ENCODE data around the gene INSYN2A. TPM values are rescaled to one million over a fixed set of nuclear protein-coding genes. Genes with fewer than 3 reads are reported as not detected.

INSYN2A gene
- total and polyA plus RNA-seq, 2 donors from 2014 or later, result 0.28 TPM; not detected in 1

DNA sequence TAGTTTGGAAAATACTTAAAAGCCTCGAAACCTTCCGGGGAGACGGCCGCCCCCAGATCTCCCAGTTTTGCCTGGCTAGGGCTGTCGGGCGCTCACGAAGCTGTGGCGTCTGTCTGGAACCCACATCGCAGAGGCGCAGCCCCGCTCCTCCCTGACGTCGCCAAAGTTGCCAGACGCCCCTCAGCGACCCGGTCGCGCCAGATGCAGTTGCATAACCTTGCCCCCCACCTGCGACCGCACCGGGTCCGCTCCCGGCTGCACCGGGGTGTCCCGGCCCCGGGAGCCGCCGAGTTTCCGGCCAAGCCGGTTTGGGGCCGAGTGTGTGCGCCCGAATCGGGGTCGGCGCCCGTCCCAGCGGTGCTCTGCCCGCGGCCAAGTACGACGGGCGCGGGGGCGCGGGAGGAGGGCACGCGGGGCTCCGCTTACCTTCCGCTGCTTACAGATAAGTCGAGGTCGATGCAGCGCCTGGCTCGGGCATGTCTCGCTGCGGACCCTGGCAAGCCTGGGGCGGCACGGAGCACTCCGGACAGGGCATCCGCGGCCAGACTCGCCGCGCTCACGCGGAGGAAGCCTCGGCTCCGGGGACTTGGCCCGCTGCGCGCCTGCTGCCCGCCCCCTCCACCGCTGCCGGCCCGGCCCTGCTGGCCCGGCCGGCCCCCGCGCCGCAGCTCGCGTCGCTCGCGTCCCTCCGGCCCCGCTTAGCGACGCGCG, 665 bp downstream of the INSYN2A start:
- Histone ChIP-seq H3K27me3 (ENCODE audit: control insufficient read depth, insufficient read depth, low read length) (no peaks in the 10 kb centered on the region), H3K4me1 (ENCODE audit: control insufficient read depth in 2 of 3, insufficient read depth in 2 of 3, low read depth in 1 of 3, low read length in 3 of 3) (peaks cover 0 to 10% (median 0%) of the 10 kb centered on the region in 3 donors), H3K9me3 (ENCODE audit: control insufficient read depth in 2 of 3, insufficient read depth in 1 of 3, low read length in 3 of 3) (no peaks in the 10 kb centered on the region), H3K36me3 (ENCODE audit: control insufficient read depth in 2 of 3, insufficient read depth in 3 of 3, low read length in 3 of 3) (peaks cover 0 to 2% (median 2%) of the 10 kb centered on the region in 3 donors), H3K27ac (ENCODE audit: low read depth in 2 of 2, low read length in 2 of 2) (no peak overlapping the region), H3K4me3 (ENCODE audit: low read length in 3 of 3) (peak overlapping the region in 2 of 3 donors; percentile 13 to 27), H3K9ac (ENCODE audit: low read length in 3 of 3) (no peak overlapping the region)
- TF ChIP-seq, protein P1, sequence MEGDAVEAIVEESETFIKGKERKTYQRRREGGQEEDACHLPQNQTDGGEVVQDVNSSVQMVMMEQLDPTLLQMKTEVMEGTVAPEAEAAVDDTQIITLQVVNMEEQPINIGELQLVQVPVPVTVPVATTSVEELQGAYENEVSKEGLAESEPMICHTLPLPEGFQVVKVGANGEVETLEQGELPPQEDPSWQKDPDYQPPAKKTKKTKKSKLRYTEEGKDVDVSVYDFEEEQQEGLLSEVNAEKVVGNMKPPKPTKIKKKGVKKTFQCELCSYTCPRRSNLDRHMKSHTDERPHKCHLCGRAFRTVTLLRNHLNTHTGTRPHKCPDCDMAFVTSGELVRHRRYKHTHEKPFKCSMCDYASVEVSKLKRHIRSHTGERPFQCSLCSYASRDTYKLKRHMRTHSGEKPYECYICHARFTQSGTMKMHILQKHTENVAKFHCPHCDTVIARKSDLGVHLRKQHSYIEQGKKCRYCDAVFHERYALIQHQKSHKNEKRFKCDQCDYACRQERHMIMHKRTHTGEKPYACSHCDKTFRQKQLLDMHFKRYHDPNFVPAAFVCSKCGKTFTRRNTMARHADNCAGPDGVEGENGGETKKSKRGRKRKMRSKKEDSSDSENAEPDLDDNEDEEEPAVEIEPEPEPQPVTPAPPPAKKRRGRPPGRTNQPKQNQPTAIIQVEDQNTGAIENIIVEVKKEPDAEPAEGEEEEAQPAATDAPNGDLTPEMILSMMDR (IDR thresholded peaks at IDR 0.05; ENCODE audit: borderline replicate concordance, extremely low read depth, insufficient read depth), result no peak
- DNase-seq (peak; percentile 27 to 66 (median 46)), FAIRE-seq (no peak)
- intact Hi-C loops (cut with DNase I), result no loop called here

- H3K9me3 ChIP-seq (ENCODE audit: control insufficient read depth in 2 of 3, insufficient read depth in 1 of 3, low read length in 3 of 3), result no peaks in the 10 kb centered on the region
- peaks cover 0 to 2% (median 0%) of the 10 kb centered on the region in 3 donors for H3K36me3 ChIP-seq (ENCODE audit: control insufficient read depth in 2 of 3, insufficient read depth in 3 of 3, low read length in 3 of 3)
- H3K27ac ChIP-seq (ENCODE audit: low read depth in 2 of 2, low read length in 2 of 2), result no peak overlapping the region
- DNase-seq, result peak in 1 of 5 donors; percentile 30
- no peak overlapping the region for H3K9ac ChIP-seq (ENCODE audit: low read length in 3 of 3)
- no peak for FAIRE-seq
- no peaks in the 10 kb centered on the region for H3K27me3 ChIP-seq (ENCODE audit: control insufficient read depth, insufficient read depth, low read length)
- peak overlapping the region in 1 of 3 donors; percentile 21 for H3K4me3 ChIP-seq (ENCODE audit: low read length in 3 of 3)
- peaks cover 0 to 10% (median 0%) of the 10 kb centered on the region in 3 donors for H3K4me1 ChIP-seq (ENCODE audit: control insufficient read depth in 2 of 3, insufficient read depth in 2 of 3, low read depth in 1 of 3, low read length in 3 of 3)
- TF ChIP-seq, protein P1 (IDR thresholded peaks at IDR 0.05; ENCODE audit: borderline replicate concordance, extremely low read depth, insufficient read depth), result no peak
- intact Hi-C loops (cut with DNase I), result no loop called here
Observed at GRCh38 chr10:127195041-127195506, 1.3 kb downstream of the INSYN2A start.

DNA sequence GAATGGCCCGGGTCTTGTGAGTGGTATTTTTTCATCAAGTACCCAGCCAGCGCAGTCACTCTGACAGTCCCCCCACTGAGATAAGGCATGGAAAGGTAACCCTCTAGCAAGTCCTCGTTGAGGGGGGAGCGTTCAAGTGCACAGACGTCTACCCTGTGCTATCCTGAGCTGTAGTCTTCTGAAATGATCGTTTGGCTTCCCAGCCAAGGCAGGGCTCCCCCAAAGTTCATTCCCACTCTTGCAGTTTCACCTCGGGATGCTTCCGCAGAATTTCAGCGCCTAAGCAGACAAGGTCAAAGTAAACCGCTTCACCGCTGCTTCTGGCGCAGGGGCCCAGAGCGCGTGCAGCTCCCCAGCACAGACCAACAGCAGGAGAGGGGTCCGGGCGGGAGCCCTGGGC, 1.8 kb downstream of the INSYN2A start:
- TF ChIP-seq, protein P1 (IDR thresholded peaks at IDR 0.05; ENCODE audit: borderline replicate concordance, extremely low read depth, insufficient read depth), result no peak
- Histone ChIP-seq H3K27ac (ENCODE audit: low read depth in 2 of 2, low read length in 2 of 2) (no peak overlapping the region), H3K27me3 (ENCODE audit: control insufficient read depth, insufficient read depth, low read length) (no peaks in the 10 kb centered on the region), H3K9ac (ENCODE audit: low read length in 3 of 3) (no peak overlapping the region), H3K36me3 (ENCODE audit: control insufficient read depth in 2 of 3, insufficient read depth in 3 of 3, low read length in 3 of 3) (no peaks in the 10 kb centered on the region), H3K4me3 (ENCODE audit: low read length in 3 of 3) (peak overlapping the region in 1 of 3 donors; percentile 12), H3K4me1 (ENCODE audit: control insufficient read depth in 2 of 3, insufficient read depth in 2 of 3, low read depth in 1 of 3, low read length in 3 of 3) (peaks cover 0 to 10% (median 0%) of the 10 kb centered on the region in 3 donors), H3K9me3 (ENCODE audit: control insufficient read depth in 2 of 3, insufficient read depth in 1 of 3, low read length in 3 of 3) (no peaks in the 10 kb centered on the region)
- intact Hi-C loops (cut with DNase I), result no loop called here
- no peak for FAIRE-seq
- peak in 1 of 5 donors; percentile 4 for DNase-seq

All from kidney (tissue), 14 donors.